Cardiac fibroblast (primary cell): ENCODE measurements around the gene H2BK1.

ENCODE experiments used
- DNase-seq, 2 donors: peaks; one replicate each; pipeline versions ENCODE4 v3.0.0 to v3.0.0-alpha.2; 2010; ENCODE audit warnings: low read depth in 2 of 2
- H3K4me3 ChIP-seq, 2 donors: replicated peaks in 1 of 2; 1 replicate in 1 of 2; 2 replicates in 1 of 2; pipeline ENCODE4 v1.5.1; 2011; ENCODE audit warnings: low read depth in 2 of 2, low read length in 2 of 2, mild to moderate bottlenecking in 2 of 2, moderate library complexity in 1 of 2
- CTCF ChIP-seq: IDR thresholded peaks from one replicate; pipeline ENCODE4 v1.5.1; 2011; ENCODE audit warnings: low read depth, mild to moderate bottlenecking, low read length, inconsistent platforms

H2BK1 gene

GRCh38 chr7:151208253-151208862 lies 1.9 kb downstream of the H2BK1 start:
- H3K4me3 ChIP-seq = no peak overlapping the region
- DNase-seq = no peak
- no peak for TF ChIP-seq CTCF

GRCh38 chr7:151207804-151208203 lies 2.5 kb downstream of the H2BK1 start:
- no peak overlapping the region for H3K4me3 ChIP-seq
- TF ChIP-seq CTCF = no peak
- DNase-seq = no peak

- no peak for TF ChIP-seq CTCF
- H3K4me3 ChIP-seq = no peak overlapping the region
- DNase-seq = no peak
Measured at GRCh38 chr7:151207315-151207714, 3.0 kb downstream of the H2BK1 start.

GRCh38 chr7:151206914-151207313 lies 3.4 kb downstream of the H2BK1 start:
- DNase-seq = no peak
- no peak for TF ChIP-seq CTCF
- H3K4me3 ChIP-seq = no peak overlapping the region

- TF ChIP-seq CTCF = no peak
- H3K4me3 ChIP-seq = no peak overlapping the region
- DNase-seq = no peak
Measured at GRCh38 chr7:151205730-151206129, 4.6 kb downstream of the H2BK1 start.

- DNase-seq = no peak
- H3K4me3 ChIP-seq = no peak overlapping the region
- no peak for TF ChIP-seq CTCF
Measured at GRCh38 chr7:151204383-151205032, 5.8 kb downstream of the H2BK1 start.

GRCh38 chr7:151202836-151203235 lies 7.5 kb downstream of the H2BK1 start:
- DNase-seq = no peak
- no peak for TF ChIP-seq CTCF
- H3K4me3 ChIP-seq = no peak overlapping the region
